Right lung (tissue), 5 donors: ENCODE data around the gene SEZ6L. TPM values are rescaled to one million over a fixed set of nuclear protein-coding genes. Genes with fewer than 3 reads are reported as not detected.

Experiments used
- DNase-seq, 2 donors: peaks; one replicate each; pipeline ENCODE4 v3.0.0-alpha.2; 2013
- polyA plus RNA-seq, 5 donors: library from polyadenylated mRNA; unstranded; fragments of 120-200 nt; gene quantifications; one replicate each; pipeline versions ENCODE4 v1.2.1 to v1.2.3, GENCODE V29; 2013; ENCODE audit warnings: inconsistent platforms in 1 of 5, low replicate concordance in 1 of 5; ENCODE audit not compliant: insufficient read length in 5 of 5, insufficient read depth in 1 of 5

The SEZ6L gene
- polyA plus RNA-seq, 5 donors = 0.50 to 0.84 (median 0.58) TPM

DNA sequence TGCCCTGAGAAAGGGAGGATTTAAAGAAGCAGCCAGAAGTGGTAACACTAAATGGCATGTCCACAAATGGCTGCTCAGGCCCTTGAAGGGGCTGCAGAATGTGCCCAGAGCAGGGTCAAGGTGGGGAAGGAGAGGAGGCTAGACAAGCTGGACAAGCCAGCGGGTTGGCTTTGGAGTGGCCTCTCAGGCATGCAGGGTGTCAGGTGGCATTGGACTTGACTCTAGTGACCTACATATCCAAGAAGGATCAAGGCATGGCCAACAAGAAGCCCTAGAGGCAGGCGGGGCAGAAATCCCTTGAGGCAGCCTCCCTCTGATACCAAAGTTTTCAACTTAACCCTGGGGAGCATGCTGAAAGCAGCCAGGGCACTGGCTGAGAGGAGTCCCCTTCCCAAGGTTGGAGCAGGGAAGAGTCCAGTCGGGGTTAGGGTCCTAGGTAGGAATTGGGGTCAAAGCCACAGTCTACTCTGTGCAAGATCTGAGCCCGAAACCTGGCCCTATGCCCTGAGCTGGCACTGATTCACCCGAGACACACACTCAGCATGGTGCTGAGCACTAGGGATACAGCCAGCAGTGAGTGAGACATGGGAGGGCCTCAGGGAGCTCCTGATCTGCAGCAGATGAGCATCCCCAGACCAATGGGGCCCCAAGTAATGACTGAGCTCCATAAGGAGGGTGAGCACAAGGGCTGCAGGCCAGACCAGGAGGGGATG lies 164.0 kb downstream of the SEZ6L start:
- no peak for DNase-seq

- DNase-seq = no peak
Measured at GRCh38 chr22:26334232-26334631, 165.0 kb downstream of the SEZ6L start.

- no peak for DNase-seq
Measured at GRCh38 chr22:26336773-26337172, 167.5 kb downstream of the SEZ6L start.

DNA sequence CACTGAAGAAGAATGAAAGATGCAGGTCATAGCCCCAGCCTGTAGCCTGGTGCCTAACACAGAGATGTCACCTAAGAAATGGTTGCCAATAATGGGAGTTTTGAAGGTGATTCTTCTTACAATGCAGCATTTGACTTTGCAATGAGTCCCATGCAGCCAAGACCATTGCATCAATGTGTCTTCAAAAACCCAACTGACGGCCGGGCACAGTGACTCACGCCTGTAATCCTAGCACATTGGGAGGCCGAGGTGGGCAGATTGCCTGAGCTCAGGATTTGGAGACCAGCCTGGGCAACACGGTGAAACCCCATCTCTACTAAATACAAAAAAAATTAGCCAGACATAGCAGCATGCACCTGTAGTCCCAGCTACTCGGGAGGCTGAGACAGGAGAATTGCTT lies 170.5 kb downstream of the SEZ6L start:
- DNase-seq = no peak

GRCh38 chr22:26342745-26343410 lies 173.6 kb downstream of the SEZ6L start:
- no peak for DNase-seq

DNA sequence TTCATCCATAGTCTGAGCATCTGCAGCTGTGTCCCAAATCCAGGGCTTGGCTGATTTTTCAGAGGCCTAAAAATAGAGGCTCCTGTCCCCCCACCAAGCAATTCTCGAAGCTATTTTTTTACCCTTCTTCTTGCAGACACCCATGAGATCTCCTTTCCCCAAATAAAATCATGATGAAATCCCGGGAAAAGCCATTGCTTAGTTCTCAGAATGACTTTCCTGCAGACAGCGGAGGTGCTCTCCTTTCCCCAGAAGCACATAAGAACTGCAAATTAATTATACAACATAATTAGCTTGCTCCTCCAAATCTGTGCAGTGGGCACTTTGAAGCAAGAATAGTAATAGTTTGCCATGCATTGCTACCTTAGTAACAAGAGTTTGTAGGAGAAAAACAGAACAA lies 176.2 kb downstream of the SEZ6L start:
- DNase-seq = no peak

DNA sequence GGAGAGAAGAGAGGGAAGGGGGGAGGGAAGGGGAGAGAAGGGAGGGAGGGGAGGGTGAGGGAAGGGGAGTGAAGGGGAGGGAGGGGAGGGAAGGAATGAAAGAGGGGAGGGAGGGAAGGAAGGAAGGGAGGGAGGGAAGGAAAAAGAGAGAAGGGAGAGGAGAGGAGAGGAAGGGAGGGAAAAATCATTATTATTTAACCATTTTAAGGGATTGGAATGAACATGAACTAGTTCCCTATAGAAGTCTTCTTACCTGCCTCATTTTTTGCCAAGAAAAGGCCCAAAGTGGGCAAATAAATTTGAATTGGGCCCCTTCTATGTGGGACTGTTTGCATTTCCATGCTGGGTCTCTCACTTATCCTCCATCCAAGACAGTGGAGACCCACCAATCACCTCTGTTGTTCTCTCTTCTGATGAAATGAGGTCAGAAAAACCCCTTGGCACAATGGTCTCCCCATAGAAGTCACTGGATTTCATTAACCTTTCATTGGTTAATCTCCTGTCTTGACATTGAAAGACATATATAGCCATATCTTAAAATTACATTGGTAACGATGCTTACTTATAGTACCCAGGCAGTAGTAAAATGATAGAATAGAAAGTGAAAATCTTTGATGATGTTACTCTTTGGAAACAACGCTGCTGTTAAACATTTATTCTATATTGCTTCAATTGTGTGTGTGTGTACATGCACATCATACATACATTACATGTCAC lies 179.7 kb downstream of the SEZ6L start:
- DNase-seq = no peak

GRCh38 chr22:26354707-26355106 lies 185.4 kb downstream of the SEZ6L start:
- DNase-seq = no peak

GRCh38 chr22:26357281-26357680 lies 188.0 kb downstream of the SEZ6L start:
- no peak for DNase-seq

DNA sequence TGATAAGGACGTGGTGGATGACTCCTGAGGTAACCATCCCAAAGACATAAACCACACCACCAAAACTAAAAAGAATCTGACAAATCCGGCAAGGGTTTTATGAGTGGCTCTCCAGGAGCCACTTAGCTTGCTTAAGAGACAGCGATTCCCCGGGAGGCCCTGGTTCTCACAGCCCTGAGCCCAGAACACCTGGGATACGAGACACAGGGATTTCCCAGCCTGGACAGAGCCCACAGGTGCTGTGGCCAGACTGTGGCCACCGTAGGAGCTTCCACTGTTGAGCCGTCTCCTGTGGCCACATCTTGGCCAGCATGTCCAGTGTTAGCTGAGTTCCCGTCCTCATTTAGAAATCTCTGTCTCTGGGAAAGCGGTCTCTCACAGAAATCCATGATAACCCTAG lies 188.6 kb downstream of the SEZ6L start:
- no peak for DNase-seq

DNA sequence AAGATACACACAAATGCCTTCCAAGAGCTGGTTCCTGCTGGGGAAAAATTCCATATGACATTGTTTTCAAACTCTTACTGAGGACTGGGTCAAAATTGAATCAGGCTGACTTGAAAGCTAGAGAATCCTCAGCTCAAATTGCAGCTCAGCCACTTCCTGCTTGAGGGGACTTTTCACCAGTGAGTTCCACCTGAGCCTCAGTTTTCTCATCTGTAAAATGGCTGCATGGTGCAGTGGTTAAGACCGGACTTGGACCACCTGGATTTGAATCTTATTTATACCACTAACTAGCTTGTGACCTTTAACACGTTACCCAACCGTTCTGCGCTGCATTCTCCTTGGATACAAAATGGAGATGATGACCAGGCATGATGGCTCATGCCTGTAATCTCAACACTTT lies 189.9 kb downstream of the SEZ6L start:
- DNase-seq = no peak

- DNase-seq = peak; percentile 23 to 63
Measured at GRCh38 chr22:26360169-26360885, 191.1 kb downstream of the SEZ6L start.

GRCh38 chr22:26362471-26362870 lies 193.2 kb downstream of the SEZ6L start:
- DNase-seq = no peak

- DNase-seq = peak; percentile 29 to 60
Measured at GRCh38 chr22:26364066-26365015, 195.1 kb downstream of the SEZ6L start.

DNA sequence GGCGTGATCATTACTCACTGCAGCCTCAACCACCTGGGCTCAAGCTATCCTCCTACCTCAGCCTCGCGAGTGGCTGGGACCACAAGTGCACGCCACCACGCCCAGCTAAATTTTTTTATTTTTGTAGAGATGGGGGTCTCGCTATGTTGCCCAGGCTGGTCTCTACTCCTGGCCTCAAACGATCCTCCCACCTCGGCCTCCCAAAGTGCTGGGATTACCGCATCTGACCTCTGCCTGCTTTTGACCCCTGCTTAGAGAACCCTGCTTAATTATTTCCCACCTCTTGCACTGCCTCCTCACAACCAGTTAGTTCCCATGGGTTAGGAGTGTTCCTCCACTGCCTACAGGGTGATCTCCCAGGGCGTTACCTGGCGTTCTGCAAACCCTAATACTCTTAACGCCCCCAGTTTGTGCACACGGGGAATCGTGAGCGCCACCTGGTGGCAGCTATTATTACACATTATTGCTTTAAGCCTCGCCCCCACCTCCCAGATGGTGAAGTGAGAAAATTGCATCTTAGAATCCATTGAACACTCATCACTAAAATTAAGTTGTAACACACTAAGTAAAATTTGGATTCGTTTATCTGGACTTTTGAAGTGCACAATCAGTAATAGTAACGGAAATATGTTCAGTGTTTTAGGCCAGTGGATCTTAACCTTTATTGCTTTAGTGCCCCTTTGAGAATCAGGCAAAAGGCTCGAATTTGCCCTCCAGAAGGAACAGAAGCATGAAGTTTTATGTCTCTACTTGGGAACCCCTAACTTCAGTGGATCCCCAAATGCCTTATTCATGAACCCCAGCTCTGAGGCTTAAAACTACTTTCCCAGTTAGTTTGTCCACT lies 198.4 kb downstream of the SEZ6L start:
- peak in 1 of 2 donors; percentile 9 for DNase-seq

GRCh38 chr22:26372890-26373289 lies 203.6 kb downstream of the SEZ6L start:
- DNase-seq = no peak

DNA sequence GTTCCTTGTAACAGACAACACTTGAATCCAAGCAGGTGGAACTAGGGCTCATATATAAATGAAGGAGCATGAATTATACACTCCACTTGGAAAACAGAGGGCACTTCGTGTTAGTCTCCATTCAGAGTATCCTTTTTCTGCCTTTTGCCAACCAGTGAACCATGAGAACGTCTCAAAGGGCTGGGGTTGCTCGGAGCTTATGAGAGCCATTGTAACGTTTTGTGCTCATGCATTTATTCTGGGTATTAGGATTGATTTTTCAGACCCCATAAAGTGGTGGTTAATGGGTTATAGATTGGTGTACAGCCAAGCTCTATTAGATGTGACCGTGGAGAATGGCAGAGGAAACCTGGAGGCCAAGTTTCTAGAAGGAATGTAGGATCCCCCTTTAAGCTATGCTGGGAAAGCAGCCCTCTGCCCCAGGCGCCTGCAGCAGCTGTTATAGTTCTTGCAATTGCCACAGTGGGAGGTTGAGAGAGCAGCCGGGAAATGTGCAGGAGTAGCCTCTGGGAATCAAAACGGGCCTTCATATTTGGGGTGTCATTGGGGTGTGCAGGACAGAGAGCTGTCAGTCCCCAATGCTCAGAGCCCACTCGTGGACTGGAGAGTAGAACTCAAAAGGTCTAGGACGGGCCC lies 205.2 kb downstream of the SEZ6L start:
- DNase-seq = no peak

DNA sequence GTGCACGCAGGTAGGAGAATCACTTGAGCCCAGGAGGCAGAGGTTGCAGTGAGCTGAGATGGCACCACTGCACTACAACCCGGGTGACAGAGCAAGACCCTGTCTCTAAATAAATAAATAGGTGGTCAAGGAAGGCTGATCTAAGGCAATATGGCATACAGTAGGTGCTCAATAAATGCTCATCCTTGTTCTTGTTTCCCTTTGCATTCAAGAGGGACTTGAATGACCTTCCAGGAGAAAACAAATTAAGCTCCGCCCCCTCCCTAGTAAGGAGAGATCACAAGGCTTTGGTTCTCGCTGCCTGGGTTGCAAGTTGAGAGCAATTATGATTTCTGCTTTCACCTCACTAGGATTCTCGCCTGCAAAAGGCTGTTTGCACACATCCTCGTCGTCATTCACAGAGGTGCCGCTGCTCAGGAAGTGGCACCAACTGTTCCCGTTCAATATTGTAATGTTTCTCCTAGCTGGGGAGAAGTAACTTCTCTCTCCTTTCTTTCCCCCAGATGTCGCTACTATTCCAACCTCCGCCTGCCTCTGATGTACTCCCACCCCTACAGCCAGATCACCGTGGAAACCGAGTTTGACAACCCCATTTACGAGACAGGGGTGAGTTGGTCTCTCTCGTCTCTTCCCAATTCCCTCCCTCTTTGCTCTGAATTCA lies 208.0 kb downstream of the SEZ6L start:
- DNase-seq = no peak
